ENCODE results near the gene GSS. TPM values are rescaled to one million over a fixed set of nuclear protein-coding genes. Genes with fewer than 3 reads are reported as not detected.

Gene GSS
- total and polyA plus RNA-seq, 3 donors from 2014 or later = 52.8 to 87.9 (median 79.3) TPM

DNA sequence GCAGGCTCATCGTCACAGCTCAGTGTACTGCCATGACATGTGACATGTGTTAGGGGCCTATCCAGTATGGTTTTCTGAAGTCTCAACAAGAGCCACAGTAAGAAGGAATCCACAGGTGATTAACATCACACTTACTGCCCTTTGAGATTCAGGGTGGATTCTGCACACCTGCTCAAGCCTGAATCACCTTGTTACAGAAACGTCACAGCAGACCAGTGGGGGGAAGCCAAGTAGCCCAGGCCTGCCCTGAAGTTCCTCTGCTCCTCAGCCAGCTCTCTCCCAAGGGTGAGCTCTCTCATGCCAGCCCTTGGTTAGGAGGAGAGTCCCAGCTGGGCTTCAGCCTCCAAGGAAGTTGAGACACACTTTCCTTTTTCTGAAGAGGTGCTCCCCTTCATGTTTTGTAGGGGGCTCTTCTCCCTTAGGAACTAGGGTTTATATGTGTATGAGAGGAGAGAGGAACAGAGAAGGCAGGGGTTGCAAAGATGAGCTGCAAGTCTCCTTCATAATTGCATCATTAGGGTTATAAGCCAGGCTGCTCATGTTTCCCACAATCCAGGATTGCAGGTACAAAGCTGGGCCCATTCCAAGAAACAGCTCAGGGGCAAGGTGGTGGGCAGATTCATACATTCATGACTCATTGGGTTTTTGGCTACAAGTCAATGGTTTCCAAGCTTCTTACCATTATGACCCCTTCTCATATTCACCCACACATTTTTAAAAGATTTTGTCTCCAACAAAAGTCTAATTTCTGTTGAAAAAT, 11.6 kb downstream of the GSS start:
- DNase-seq = no peak
- no peaks in the 10 kb centered on the region for H3K36me3 ChIP-seq (ENCODE audit: low read depth, missing control alignments)
- intact Hi-C loops (cut with DNase I; ENCODE audit: low total_unique reads) = no loop called here
- TF ChIP-seq, protein P1, sequence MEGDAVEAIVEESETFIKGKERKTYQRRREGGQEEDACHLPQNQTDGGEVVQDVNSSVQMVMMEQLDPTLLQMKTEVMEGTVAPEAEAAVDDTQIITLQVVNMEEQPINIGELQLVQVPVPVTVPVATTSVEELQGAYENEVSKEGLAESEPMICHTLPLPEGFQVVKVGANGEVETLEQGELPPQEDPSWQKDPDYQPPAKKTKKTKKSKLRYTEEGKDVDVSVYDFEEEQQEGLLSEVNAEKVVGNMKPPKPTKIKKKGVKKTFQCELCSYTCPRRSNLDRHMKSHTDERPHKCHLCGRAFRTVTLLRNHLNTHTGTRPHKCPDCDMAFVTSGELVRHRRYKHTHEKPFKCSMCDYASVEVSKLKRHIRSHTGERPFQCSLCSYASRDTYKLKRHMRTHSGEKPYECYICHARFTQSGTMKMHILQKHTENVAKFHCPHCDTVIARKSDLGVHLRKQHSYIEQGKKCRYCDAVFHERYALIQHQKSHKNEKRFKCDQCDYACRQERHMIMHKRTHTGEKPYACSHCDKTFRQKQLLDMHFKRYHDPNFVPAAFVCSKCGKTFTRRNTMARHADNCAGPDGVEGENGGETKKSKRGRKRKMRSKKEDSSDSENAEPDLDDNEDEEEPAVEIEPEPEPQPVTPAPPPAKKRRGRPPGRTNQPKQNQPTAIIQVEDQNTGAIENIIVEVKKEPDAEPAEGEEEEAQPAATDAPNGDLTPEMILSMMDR (IDR thresholded peaks at IDR 0.05) = no peak
- no peak for TF ChIP-seq POLR2A (IDR thresholded peaks at IDR 0.05)
- H3K9me3 ChIP-seq = no peaks in the 10 kb centered on the region
- H3K4me1 ChIP-seq = peaks cover under 1% of the 10 kb centered on the region
- 89 to 100% methylated on average over 2 of the region's 2 CpGs for WGBS, 2 donors
- H3K27me3 ChIP-seq = no peaks in the 10 kb centered on the region
- no peak overlapping the region for H3K27ac ChIP-seq
- H3K4me3 ChIP-seq = no peak overlapping the region

DNA sequence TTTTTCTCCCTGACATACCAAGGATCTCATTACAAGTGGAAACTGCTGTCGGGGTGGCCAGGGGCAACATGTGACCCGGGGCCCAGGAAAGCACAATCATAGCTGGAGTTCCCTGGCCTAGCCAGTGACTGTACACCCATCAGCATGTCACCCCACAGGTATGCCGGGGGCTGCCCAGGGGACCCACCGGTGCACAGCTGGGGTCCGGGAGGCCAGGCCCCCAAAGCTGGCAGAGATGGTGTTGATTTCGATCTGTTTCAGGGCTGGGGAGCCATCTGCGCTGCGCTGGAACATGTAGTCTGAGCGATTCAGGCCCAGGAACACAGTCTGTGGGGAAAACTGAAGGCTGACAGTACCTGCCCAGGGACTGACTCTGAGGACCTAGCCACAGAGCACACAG, 13.3 kb downstream of the GSS start:
- intact Hi-C loops (cut with DNase I; ENCODE audit: low total_unique reads) = no loop called here
- TF ChIP-seq, protein P1 (IDR thresholded peaks at IDR 0.05) = no peak
- no peak for TF ChIP-seq POLR2A (IDR thresholded peaks at IDR 0.05)
- WGBS, 2 donors = 93 to 98% methylated on average over 3 to 9 of the region's 9 CpGs
- DNase-seq = no peak
- Histone ChIP-seq H3K4me1 (peaks cover 13% of the 10 kb centered on the region), H3K27me3 (no peaks in the 10 kb centered on the region), H3K36me3 (ENCODE audit: low read depth, missing control alignments) (no peaks in the 10 kb centered on the region), H3K27ac (no peak overlapping the region), H3K9me3 (no peaks in the 10 kb centered on the region), H3K4me3 (no peak overlapping the region)

DNA sequence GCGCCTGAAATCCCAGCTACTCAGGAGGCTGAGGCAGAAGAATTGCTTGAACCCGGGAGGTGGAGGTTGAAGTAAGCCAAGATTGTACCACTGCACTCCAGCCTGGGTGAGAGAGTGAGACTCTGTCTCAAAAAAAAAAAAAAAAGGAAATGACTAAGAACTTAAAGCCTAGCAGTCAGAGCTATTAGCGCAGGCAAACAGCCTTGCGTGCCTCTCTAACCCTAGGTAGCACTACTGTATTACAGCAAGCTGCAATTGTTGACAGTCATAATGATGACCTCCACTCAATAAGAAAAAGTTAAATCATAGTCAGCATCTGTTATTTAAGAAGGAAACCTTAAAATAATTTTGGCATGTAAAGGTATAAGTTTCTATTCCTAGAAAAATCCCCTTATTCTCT, 14.4 kb downstream of the GSS start:
- no peaks in the 10 kb centered on the region for H3K27me3 ChIP-seq
- H3K36me3 ChIP-seq (ENCODE audit: low read depth, missing control alignments) = no peaks in the 10 kb centered on the region
- peaks cover 13% of the 10 kb centered on the region for H3K4me1 ChIP-seq
- no peak overlapping the region for H3K4me3 ChIP-seq
- H3K9me3 ChIP-seq = no peaks in the 10 kb centered on the region
- no peak overlapping the region for H3K27ac ChIP-seq
- no peak for TF ChIP-seq POLR2A (IDR thresholded peaks at IDR 0.05)
- TF ChIP-seq, protein P1 (IDR thresholded peaks at IDR 0.05) = no peak
- intact Hi-C loops (cut with DNase I; ENCODE audit: low total_unique reads) = no loop called here
- 89 to 92% methylated on average over 4 of the region's 4 CpGs for WGBS, 2 donors
- no peak for DNase-seq

DNA sequence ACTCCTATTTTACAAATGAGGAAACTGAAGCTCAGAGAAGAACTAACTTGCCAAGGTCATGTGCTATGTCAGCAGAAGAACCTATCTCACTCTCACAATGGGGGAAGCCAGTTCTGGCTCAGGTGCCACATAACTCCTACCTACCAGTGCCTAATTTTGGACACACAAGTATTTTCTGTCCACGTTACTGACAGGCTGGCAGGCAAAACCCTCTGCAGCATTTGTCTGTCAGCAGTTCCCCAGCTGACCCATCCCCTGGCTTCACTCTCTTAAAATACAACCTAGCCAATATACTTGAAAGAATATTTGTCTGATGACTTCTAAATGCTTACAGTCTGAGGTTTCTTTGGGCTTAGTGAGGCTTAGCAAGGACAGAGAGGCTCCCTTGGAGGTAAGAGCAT, 15.5 kb downstream of the GSS start:
- no peaks in the 10 kb centered on the region for H3K9me3 ChIP-seq
- intact Hi-C loops (cut with DNase I; ENCODE audit: low total_unique reads) = no loop called here
- 74 to 83% methylated on average over 1 of the region's 1 CpG for WGBS, 2 donors
- no peaks in the 10 kb centered on the region for H3K36me3 ChIP-seq (ENCODE audit: low read depth, missing control alignments)
- H3K4me1 ChIP-seq = peaks cover 13% of the 10 kb centered on the region
- no peaks in the 10 kb centered on the region for H3K27me3 ChIP-seq
- DNase-seq = no peak
- H3K27ac ChIP-seq = no peak overlapping the region
- no peak overlapping the region for H3K4me3 ChIP-seq
- TF ChIP-seq, protein P1 (IDR thresholded peaks at IDR 0.05) = no peak

Measured in testis (tissue), 3 donors.